HG03135 (cell line): ENCODE results near the gene TTL.
A peak's percentile ranks its signal among the peaks of the same experiment; 100 is the strongest.
"Not testable (repeated sequence)": the region's sequence is repeated elsewhere in the genome, so short reads cannot be mapped to it uniquely, and the experiment has no call there.

Experiments
- ATAC-seq: cut with Tn5 transposase; IDR thresholded peaks from one replicate; pipeline ENCODE4 v1.9.1; 2021; ENCODE audit warnings: mild to moderate bottlenecking, moderate library complexity; ENCODE audit not compliant: unreplicated experiment

Gene TTL

GRCh38 chr2:112481528-112482233 lies at the start of gene TTL:
TTL (plus strand) TSS chr2:112482156; CDS start chr2:112482345, 189 bp downstream.
- ATAC-seq = peak; percentile 70

GRCh38 chr2:112432390-112432734 lies 49.6 kb upstream of the TTL start:
- ATAC-seq = not testable (repeated sequence)

- peak; percentile 41 for ATAC-seq
Measured at GRCh38 chr2:112432735-112433479, 49.0 kb upstream of the TTL start.

- ATAC-seq = peak; percentile 97
Measured at GRCh38 chr2:112433480-112433879, 48.5 kb upstream of the TTL start, which contains the start of gene RGPD8. RGPD8 (minus strand) TSS chr2:112433645; CDS start chr2:112433453, 192 bp downstream.

GRCh38 chr2:112433932-112434730 lies 47.8 kb upstream of the TTL start:
- ATAC-seq = no peak

GRCh38 chr2:112434890-112435715 lies 46.9 kb upstream of the TTL start:
- ATAC-seq = not testable (repeated sequence)

GRCh38 chr2:112435716-112436431 lies 46.1 kb upstream of the TTL start:
- not testable (repeated sequence) for ATAC-seq

GRCh38 chr2:112436993-112437392 lies 45.0 kb upstream of the TTL start:
- ATAC-seq = not testable (repeated sequence)

GRCh38 chr2:112437405-112437831 lies 44.5 kb upstream of the TTL start:
- ATAC-seq = not testable (repeated sequence)

- ATAC-seq = not testable (repeated sequence)
Measured at GRCh38 chr2:112438603-112439261, 43.2 kb upstream of the TTL start.

- not testable (repeated sequence) for ATAC-seq
Measured at GRCh38 chr2:112444256-112444655, 37.7 kb upstream of the TTL start.

GRCh38 chr2:112449854-112450253 lies 32.1 kb upstream of the TTL start:
- ATAC-seq = no peak

GRCh38 chr2:112451317-112451716 lies 30.6 kb upstream of the TTL start:
- no peak for ATAC-seq

- ATAC-seq = no peak
Measured at GRCh38 chr2:112454586-112454985, 27.4 kb upstream of the TTL start.

- ATAC-seq = no peak
Measured at GRCh38 chr2:112459372-112459771, 22.6 kb upstream of the TTL start.

- ATAC-seq = no peak
Measured at GRCh38 chr2:112462178-112462577, 19.8 kb upstream of the TTL start.

GRCh38 chr2:112463256-112463655 lies 18.7 kb upstream of the TTL start:
- no peak for ATAC-seq

- no peak for ATAC-seq
Measured at GRCh38 chr2:112465382-112465781, 16.6 kb upstream of the TTL start.

GRCh38 chr2:112472547-112473263 lies 9.3 kb upstream of the TTL start:
- no peak for ATAC-seq
